ENCODE results near the gene PLPP1. TPM values are rescaled to one million over a fixed set of nuclear protein-coding genes. Genes with fewer than 3 reads are reported as not detected.

PLPP1 gene
- total RNA-seq, 1 donor from 2014 or later: 23.9 TPM

- no peak for DNase-seq (ENCODE audit: low spot score)
- no peaks in the 10 kb centered on the region for H3K9me3 ChIP-seq (ENCODE audit: low read depth)
- peaks cover 6% of the 10 kb centered on the region for H3F3A ChIP-seq (ENCODE audit: low read depth)
- H3K4me1 ChIP-seq: no peaks in the 10 kb centered on the region
- H3K27ac ChIP-seq: no peak overlapping the region
- Mint-ChIP-seq H3K36me3 (peaks cover 17% of the 10 kb centered on the region), H3K27me3 (ENCODE audit: insufficient read depth, low read depth) (no peaks in the 10 kb centered on the region), H3K27ac (no peak overlapping the region), H3K4me1 (no peaks in the 10 kb centered on the region), H3K4me3 (no peak overlapping the region), H3K9me3 (no peaks in the 10 kb centered on the region)
- no peak overlapping the region for H3K4me2 ChIP-seq
- TF ChIP-seq EZH2phosphoT487 (IDR thresholded peaks at IDR 0.05) (no peak), EZH2 (IDR thresholded peaks at IDR 0.05) (no peak), CTCF (IDR thresholded peaks at IDR 0.05) (no peak)
- no peak overlapping the region for H3K9ac ChIP-seq
- no peaks in the 10 kb centered on the region for H4K20me1 ChIP-seq (ENCODE audit: low read depth)
- no peaks in the 10 kb centered on the region for H3K27me3 ChIP-seq
- H3K4me3 ChIP-seq: no peak overlapping the region
- H3K36me3 ChIP-seq: peaks cover 37% of the 10 kb centered on the region
- H2AFZ ChIP-seq (replicated peaks): no peak overlapping the region
- no peaks in the 10 kb centered on the region for H3K79me2 ChIP-seq (ENCODE audit: low read depth)
These were observed 125.0 kb downstream of the PLPP1 start for GRCh38 chr5:55409775-55410174.

- Histone ChIP-seq H4K20me1 (ENCODE audit: low read depth) (no peaks in the 10 kb centered on the region), H3K4me2 (no peak overlapping the region), H3K27me3 (no peaks in the 10 kb centered on the region), H3K79me2 (ENCODE audit: low read depth) (no peaks in the 10 kb centered on the region), H3K36me3 (peaks cover 26% of the 10 kb centered on the region), H3K27ac (no peak overlapping the region), H3K9me3 (ENCODE audit: low read depth) (no peaks in the 10 kb centered on the region), H3K9ac (no peak overlapping the region), H3K4me1 (no peaks in the 10 kb centered on the region), H3K4me3 (no peak overlapping the region), H2AFZ (replicated peaks) (no peak overlapping the region), H3F3A (ENCODE audit: low read depth) (peaks cover 6% of the 10 kb centered on the region)
- Mint-ChIP-seq H3K36me3 (peaks cover 14% of the 10 kb centered on the region), H3K9me3 (no peaks in the 10 kb centered on the region), H3K4me1 (no peaks in the 10 kb centered on the region), H3K27ac (no peak overlapping the region), H3K4me3 (no peak overlapping the region), H3K27me3 (ENCODE audit: insufficient read depth, low read depth) (no peaks in the 10 kb centered on the region)
- TF ChIP-seq EZH2phosphoT487 (IDR thresholded peaks at IDR 0.05) (no peak), EZH2 (IDR thresholded peaks at IDR 0.05) (no peak), CTCF (IDR thresholded peaks at IDR 0.05) (no peak)
- DNase-seq (ENCODE audit: low spot score): no peak
These were observed 126.8 kb downstream of the PLPP1 start for GRCh38 chr5:55407984-55408383.

GRCh38 chr5:55407059-55407684, 127.6 kb downstream of the PLPP1 start:
- H3K4me3 Mint-ChIP-seq: no peak overlapping the region
- H3K9ac ChIP-seq: no peak overlapping the region
- H3K27me3 Mint-ChIP-seq (ENCODE audit: insufficient read depth, low read depth): no peaks in the 10 kb centered on the region
- H3K9me3 ChIP-seq (ENCODE audit: low read depth): no peaks in the 10 kb centered on the region
- H4K20me1 ChIP-seq (ENCODE audit: low read depth): no peaks in the 10 kb centered on the region
- H3K4me2 ChIP-seq: no peak overlapping the region
- peak; percentile 68 for TF ChIP-seq CTCF (IDR thresholded peaks at IDR 0.05)
- TF ChIP-seq EZH2phosphoT487 (IDR thresholded peaks at IDR 0.05): no peak
- H3K4me1 ChIP-seq: no peaks in the 10 kb centered on the region
- no peak overlapping the region for H3K27ac Mint-ChIP-seq
- H3K27me3 ChIP-seq: no peaks in the 10 kb centered on the region
- no peaks in the 10 kb centered on the region for H3K79me2 ChIP-seq (ENCODE audit: low read depth)
- H3K4me3 ChIP-seq: no peak overlapping the region
- no peaks in the 10 kb centered on the region for H3K9me3 Mint-ChIP-seq
- H3K27ac ChIP-seq: no peak overlapping the region
- H3F3A ChIP-seq (ENCODE audit: low read depth): peaks cover 6% of the 10 kb centered on the region
- H3K36me3 ChIP-seq: peaks cover 26% of the 10 kb centered on the region
- no peaks in the 10 kb centered on the region for H3K4me1 Mint-ChIP-seq
- peak; percentile 37 for DNase-seq (ENCODE audit: low spot score)
- H2AFZ ChIP-seq (replicated peaks): no peak overlapping the region
- H3K36me3 Mint-ChIP-seq: peaks cover 14% of the 10 kb centered on the region
